GM19324 (cell line): ENCODE data around the gene IGIP.
"Not testable (repeated sequence)": the region's sequence is repeated elsewhere in the genome, so short reads cannot be mapped to it uniquely, and the experiment has no call there.

Source experiments
- ATAC-seq: cut with Tn5 transposase; IDR thresholded peaks from one replicate; pipeline ENCODE4 v1.9.1; 2021; ENCODE audit warnings: mild to moderate bottlenecking, moderate library complexity; ENCODE audit not compliant: unreplicated experiment, low FRiP score

Gene IGIP

GRCh38 chr5:140140435-140140834, 14.7 kb downstream of the IGIP start:
- ATAC-seq, result no peak

- no peak for ATAC-seq
Measured at GRCh38 chr5:140141241-140141640, 15.5 kb downstream of the IGIP start.

- no peak for ATAC-seq
Measured at GRCh38 chr5:140142246-140142645, 16.5 kb downstream of the IGIP start.

- no peak for ATAC-seq
Measured at GRCh38 chr5:140142856-140143255, 17.1 kb downstream of the IGIP start.

GRCh38 chr5:140143521-140144258, 18.0 kb downstream of the IGIP start:
- no peak for ATAC-seq

GRCh38 chr5:140145256-140145655, 19.5 kb downstream of the IGIP start:
- no peak for ATAC-seq

- ATAC-seq, result peak; percentile 71
Measured at GRCh38 chr5:140145818-140146522, 20.2 kb downstream of the IGIP start.

GRCh38 chr5:140146523-140146842, 20.7 kb downstream of the IGIP start:
- no peak for ATAC-seq

GRCh38 chr5:140147460-140147859, 21.7 kb downstream of the IGIP start:
- no peak for ATAC-seq

GRCh38 chr5:140148508-140148907, 22.8 kb downstream of the IGIP start:
- no peak for ATAC-seq

- no peak for ATAC-seq
Measured at GRCh38 chr5:140150201-140150600, 24.5 kb downstream of the IGIP start.

GRCh38 chr5:140151144-140152021, 25.6 kb downstream of the IGIP start:
- no peak for ATAC-seq

- ATAC-seq, result no peak
Measured at GRCh38 chr5:140152022-140152999, 26.6 kb downstream of the IGIP start.

GRCh38 chr5:140153255-140153654, 27.5 kb downstream of the IGIP start:
- no peak for ATAC-seq

GRCh38 chr5:140153905-140154304, 28.2 kb downstream of the IGIP start:
- ATAC-seq, result no peak

GRCh38 chr5:140154710-140155381, 29.1 kb downstream of the IGIP start:
- not testable (repeated sequence) for ATAC-seq

GRCh38 chr5:140157032-140157781, 31.5 kb downstream of the IGIP start:
- no peak for ATAC-seq

GRCh38 chr5:140159014-140159927, 33.5 kb downstream of the IGIP start:
- no peak for ATAC-seq
